GM19043 (cell line): ENCODE data around the gene SETD2.

ENCODE experiments used
- ATAC-seq: cut with Tn5 transposase; IDR thresholded peaks from one replicate; pipeline ENCODE4 v1.9.1; 2021; ENCODE audit warnings: low read depth; ENCODE audit not compliant: unreplicated experiment

Gene SETD2

DNA sequence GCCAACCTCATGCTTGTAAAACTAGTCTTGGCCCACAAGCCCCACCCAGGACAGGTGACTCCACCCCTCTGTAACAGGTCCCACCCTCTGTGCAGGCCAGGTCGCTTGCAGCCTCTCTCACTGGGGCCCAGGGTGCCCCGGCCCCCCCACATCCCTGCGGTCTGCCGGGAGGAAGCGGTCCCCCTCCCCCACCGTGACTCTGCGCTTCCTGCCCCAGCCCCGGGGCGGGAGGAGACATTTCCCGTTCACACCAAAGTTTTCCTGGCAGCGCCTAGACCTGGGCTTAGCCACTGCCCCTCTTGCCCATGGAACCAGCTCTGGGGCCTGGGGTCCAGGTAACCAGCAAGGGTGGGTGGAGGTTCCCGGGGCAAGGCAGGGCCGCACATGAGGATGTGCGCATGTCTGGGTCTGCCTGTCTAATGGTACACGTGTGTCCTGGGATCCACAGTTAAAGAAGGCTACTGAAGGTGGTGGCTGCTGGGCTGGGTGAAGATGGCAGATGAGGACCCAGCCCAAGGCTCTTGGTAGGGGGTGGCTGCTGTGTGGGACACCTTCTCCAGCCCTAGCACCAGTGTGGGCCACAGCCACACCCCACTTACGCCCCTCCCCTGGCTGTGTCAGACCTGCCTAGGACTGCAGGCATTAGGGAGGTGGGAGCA lies 176.0 kb downstream of the SETD2 start:
- ATAC-seq: peak; percentile 62

DNA sequence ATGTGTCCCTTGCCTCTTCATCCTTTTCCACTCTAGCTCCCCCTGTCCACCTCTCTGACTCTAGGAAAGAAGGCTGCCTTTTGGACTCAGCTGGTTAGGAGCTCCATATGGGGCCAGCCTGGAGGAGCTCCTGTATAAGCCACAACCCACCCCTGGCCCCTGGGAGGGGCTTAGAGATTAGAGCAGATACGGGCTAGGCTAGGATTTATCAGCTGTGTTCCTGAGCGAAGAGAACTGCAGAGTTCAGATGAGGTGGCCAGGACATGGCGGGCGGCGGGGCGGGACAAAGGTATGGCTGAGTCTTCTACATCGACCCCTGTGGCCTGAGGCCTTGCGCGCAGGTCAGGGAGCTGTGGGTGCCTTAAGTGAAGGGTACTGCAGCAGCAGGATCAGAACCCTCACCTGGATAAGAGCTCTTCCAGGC lies 176.6 kb downstream of the SETD2 start:
- peak; percentile 5 for ATAC-seq

DNA sequence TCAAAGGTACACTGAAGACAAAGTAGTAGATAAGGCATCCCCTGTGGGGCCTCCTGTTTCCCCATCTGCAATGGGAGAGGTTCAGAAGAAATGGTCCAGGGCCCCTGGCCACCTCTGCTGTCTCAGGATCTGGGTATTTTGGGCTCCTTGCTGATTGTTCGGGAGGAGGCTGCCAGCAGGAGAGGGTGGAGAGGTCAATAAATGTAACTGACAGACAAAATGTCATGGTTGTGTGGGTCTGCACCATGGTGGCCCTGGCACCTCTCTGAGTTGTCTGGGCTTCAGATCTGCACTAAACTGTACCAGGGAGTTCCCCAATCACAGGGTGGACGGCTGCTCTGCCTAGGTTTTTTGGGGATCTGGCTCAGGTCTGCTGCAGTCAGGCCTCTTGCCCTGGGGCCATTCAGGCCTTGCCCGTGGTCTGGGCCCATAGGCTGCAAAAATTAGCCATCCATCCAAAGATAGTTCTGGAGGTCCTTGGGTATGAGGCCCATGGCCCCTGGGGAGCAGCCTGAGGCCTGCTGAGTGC lies 177.1 kb downstream of the SETD2 start:
- ATAC-seq: no peak

- ATAC-seq: no peak
Measured at GRCh38 chr3:46986055-46986730, 177.7 kb downstream of the SETD2 start.

GRCh38 chr3:46985588-46985987 lies 178.3 kb downstream of the SETD2 start:
- no peak for ATAC-seq

DNA sequence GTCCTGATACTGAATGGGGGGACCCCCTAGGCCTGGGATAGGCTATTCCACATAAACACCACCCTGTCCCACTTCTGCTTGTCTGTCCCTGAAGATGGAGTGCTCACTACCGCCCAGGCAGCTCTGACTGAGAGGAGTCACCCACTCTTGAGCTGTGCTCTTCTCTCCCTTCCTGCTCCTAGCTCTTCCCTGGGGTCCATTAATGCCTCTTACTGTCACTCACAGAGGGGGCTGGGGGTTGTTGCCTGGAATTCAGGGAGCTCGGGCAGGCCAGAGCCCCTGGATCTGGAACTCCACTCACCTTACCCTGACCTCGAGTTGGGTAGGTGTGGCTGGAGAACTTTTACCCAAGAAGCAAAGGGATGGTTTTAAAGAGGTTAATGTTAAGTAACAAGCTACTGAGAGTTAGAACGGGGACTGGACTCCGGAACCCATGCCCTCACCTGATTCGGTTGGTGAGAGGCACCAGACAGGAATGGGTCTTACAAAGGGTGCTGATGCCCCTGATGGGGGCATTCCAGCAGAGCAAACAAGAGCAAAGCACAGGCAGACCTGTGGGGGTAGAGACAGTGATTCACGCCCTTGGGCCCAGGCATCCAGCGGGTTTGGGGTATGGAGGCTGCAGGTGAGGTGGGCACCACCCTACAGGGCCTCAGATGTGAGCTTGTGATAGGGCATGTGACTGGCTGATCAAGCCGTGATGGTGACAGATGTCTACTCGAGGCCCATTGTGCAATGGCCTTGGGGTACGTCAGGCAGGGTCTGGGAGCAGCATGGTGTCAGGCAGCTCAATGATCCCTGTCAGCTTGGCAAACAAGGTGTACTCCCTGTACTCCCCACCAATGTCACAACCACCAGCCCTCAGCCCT lies 179.1 kb downstream of the SETD2 start:
- no peak for ATAC-seq

DNA sequence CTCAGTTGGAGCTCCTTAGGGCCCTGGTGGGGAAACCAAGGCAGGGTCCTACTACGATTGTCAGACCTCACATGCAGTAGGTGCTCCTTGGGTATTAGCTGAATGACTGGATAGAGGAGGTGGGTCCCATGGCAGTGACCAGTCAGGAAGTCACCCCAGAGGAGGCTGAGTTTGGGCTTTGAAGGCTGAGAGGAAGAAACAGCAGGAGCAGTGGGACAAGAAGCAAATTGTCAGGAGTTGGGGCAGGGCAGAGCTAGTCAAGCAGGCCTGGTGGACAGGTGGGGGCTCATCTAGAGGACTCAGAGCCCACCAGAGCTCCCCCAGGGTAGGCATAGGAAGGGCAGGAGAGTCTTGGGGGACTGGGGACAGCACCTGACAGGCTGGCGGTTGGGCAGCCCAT lies 181.4 kb downstream of the SETD2 start:
- ATAC-seq: no peak

DNA sequence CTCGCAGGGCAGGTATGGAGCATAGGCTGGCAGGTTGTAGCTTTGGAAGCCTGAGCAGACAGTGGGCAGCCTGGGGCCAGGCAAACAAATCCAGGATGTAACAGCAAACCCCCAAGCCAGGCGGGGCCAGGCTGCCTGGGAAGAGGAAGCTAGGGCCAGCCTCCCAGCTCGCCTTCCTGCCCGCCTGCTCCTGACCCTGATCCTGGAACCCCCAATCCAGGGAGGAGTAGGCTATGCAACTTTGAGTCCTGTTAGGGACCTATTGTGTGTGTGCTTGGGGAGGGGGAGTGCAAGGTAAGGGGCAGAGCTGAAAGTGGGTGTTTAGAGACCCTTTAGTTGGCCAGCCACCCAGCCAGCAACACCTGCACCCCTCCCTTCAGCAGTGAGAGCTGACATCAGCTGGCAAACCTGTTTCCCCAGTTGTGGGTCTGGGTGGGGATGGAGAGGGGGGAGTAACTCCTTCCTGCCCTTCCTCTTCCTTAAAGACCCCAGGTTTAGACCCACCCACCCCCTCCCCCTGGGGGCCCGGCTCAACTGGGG lies 181.9 kb downstream of the SETD2 start:
- no peak for ATAC-seq

GRCh38 chr3:46979958-46980497 lies 183.9 kb downstream of the SETD2 start:
- ATAC-seq: peak; percentile 1

DNA sequence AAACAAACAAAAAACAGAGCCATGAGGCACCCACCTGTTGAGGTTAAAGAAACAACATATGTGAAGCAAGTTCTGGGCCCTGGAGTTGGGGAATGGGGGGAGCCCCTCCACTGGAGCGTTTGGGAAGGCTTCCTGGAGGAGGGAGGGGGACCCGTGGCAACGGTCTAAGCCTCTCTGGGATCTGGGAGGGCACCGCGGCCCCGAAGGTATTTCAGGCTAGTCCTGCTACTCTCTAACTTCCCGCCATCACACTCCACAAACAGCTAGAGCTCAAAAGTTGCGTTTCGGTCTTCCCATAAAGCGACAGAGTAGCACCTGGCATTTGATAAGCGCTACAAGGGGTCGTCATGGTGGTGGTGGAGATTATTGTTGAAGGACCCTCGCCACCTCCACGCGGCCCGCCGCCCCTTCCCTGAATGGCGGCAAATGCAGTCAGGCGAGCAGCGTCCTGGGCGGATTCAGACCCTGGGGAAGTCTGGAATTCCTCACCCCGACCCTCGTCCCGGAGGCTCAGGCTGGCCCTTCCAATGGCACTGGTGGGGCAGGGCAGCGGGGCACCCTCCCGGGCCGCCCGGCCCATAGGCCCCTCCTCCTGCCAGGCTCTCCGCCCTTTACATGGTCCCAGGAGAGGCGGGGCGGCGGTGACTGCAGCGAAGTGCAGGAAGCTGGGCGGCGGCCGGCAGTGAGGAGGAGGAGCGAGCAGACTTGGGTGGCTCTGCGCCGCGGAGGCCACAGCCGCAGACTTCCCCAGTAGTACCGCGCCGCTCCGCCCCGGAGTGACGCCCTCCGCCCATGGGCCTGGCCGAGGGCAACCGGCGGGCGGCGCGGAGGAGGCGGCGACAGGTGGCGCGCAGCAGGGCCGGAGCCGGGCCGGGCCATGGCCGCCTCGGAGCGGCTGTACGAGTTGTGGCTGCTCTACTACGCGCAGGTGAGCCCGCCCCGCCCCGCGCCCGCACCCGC lies 184.6 kb downstream of the SETD2 start, which contains the start of gene NBEAL2:
NBEAL2 (plus strand) TSS at position 682 of the 960 bp plus-strand sequence; CDS start at position 878, 196 bp downstream.
- ATAC-seq: peak; percentile 80

DNA sequence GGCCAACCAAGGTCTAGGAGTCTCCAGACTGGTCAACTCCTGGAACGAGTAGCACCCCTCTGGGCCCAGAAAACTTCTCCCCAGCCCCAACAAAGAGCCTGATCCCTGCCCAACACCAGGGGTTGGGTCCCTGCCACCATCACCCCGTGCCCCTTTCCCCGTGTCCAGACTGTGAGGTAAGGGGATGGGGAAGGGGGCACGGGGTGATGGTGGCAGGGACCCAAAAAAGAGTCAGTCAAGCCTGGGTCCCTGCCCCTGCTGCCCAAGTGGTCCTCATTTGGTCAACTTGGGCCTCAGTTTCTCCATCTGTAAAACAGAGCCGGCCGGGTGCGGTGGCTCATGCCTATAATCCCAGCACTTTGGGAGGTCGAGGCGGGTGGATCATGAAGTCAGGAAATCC lies 185.5 kb downstream of the SETD2 start:
- ATAC-seq: no peak

DNA sequence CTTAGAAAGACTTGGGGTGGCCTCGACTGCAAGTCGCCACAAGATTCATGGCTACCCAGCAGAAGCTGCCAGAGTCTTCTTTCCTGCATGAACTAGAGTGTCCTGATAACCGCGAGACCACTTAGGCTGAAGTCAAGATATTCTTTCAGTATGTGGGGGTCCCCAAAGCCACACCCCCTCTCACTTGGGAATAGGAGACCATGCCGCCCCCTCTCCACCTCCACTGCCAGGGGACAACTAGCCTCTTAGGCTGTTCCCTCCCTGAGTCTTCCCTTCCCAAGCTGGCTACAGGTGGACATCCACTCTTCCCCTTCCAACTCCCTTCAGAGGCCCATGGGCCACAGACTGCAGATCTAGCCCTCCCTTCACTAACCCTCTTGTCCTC lies 186.1 kb downstream of the SETD2 start:
- no peak for ATAC-seq

DNA sequence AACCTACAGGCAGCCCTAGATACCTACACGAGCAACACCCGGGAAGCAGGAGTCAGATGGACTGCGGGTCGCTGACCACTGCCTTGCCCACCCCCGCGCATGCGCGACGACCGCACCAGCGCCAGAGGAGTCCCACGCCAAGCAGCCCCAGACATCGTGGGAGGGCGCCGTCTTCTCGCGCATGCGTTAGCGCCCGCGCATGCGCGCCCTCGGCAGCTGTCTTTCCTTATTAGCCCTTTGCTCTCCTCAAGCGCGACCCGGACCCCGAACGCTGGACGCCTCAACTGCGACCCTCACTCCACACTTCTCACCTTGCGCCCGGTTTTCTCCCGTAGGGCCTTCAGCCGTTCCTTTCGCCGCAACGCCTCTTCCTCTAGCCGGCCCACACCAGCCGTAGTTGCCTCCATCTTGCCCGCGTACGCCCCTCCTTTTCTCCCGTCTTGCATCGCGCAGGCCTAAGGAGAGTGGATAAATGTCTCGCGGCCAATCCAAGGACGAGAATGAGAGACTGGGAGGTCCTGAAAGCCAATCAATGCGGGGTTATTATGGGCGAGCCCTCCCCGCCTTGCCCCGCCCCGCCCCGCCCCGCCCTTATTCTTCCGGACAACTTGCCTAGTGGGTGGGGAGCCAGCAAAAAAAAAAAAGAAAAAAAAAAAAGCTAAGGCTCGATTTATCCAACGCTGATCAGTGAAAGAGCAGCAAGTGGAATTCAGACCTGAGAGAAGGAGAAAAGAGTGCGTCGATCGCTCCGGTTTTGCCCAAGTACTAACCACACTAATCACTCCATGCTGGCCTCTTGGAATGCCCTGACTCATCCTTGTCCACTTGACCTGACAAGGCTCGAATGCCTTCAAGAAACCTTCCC lies 187.4 kb downstream of the SETD2 start, which contains the start of gene CCDC12:
CCDC12 (minus strand) TSS at position 420 of the 865 bp plus-strand sequence; CDS start at position 407, 13 bp downstream.
- ATAC-seq: peak; percentile 58

DNA sequence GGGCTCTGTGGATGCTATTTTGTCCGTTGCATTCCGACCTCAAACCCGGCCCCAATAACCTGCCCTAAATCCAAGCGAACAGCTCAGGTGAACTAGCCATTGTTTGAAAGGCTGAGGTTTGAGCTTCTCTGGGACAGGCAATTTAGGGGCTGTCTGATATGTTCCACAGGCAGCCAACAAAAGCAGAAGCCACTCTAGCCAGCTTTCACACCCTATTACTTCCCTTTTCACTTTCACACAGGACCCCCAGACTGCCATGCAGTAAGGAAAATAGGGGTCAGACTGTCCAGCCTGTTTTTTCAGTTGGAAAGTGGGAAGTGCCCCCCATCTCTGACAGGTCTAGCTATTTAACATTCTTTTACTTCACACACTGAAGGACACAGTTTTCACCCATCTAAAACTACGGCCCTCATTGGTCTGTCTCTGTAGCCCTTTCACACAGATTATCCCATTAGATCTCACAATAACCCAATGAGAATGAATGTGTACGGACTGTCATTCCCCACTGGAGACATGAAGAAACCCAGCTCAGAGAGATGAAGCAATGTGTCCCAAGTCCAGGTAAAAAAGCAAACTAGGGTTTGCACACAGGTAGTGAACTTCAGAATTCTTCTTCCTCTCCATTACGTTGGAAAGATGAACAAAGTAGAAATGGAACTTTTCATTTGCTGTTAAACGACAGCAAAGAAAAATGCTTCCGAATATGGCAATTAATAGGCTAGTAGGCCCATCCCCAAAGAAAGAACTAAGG lies 189.3 kb downstream of the SETD2 start:
- ATAC-seq: no peak

- ATAC-seq: no peak
Measured at GRCh38 chr3:46972396-46972795, 191.5 kb downstream of the SETD2 start.

GRCh38 chr3:46971742-46972141 lies 192.2 kb downstream of the SETD2 start:
- no peak for ATAC-seq

DNA sequence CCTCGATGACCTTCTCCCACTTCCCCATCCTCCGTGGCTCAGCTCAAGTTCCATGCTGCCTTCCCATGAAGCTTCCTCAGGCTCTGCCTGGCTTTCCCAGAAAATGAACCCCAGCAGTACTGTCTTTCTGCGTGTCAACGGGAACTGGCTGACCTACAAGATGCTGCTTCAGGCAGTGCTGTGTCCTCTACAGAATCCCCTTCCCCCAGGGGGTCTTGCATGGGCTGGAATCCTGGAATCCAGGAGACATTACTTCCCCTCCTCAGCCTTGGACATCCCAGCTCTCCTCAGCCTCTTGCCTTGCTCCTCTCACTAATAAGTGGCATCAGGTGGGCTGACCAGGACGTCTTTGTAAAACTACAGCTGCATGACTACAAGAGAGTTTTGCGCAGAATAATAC lies 192.8 kb downstream of the SETD2 start:
- no peak for ATAC-seq
